Fibroblast of skin of right biceps (primary cell): ENCODE results near the gene FIP1L1.

Experiments used
- DNase-seq: peaks from one replicate; pipeline ENCODE4 v3.0.0-alpha.2; 2013

FIP1L1 gene

DNA sequence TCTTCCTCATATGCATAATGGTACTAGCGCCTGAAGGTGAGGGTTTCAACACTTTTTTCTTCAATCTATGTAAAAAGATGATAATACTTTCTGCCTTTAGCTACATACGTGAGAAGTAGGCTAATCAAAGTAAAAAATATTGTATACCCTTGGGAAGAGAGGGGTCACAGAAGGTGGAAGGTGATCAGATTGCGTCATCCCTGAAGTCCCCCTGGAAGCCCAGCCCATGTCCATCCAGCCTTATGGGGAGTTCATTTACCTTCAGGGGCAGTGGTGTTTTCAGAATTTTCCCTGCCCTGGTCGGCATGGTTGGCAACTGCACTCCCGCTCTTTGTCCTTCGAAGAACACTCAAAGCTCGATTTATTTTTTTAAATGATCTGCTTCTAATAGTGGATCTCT, 129.6 kb downstream of the FIP1L1 start:
- DNase-seq, result no peak

DNA sequence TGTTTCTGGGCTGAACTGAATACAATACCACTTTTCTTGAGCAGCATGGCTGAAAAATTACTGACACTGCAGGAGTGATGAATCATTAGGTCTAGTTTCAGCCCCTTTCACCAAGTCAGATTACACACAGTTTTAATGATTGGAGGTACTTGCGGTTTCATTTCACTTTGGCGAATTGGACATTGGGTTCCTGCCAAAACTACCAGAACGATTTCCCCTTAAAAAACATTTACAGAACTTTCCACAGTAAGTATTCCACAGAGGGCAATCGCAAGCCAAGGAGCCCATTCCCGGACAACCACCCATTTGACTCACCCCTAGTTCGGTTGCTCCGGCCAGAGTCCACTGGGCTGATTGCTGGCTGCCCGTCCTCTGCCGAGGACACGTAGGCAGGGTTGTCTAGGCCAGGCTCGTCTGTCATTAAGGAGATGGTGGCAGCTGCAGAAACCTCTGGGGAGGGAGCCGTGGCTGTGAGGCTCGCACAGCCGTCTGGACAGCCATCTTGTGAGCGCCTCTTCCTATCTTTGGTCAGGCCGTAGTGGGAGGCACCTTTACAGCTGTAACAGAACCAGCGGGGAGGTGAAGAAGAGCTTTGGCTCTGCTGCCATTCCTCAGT, 130.3 kb downstream of the FIP1L1 start:
- peak; percentile 88 for DNase-seq

DNA sequence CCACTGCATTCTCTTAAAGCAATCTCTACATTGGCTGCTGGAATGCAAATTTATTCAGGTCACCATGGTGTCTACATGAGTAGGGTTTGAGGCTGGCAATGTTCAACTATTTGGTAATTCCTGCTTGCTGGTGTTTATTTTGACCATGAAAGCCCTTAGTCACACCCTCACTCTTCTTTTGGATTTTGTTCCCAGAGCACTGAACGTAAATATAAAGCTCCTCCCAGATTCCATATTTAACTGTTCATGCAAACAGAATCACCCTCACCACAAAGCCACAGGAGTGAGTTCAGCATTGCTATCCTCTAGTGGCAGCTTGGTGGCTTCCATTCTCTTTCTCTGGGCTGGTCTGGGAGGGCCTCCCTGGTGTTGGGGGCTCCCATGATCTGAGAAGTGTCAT, 131.0 kb downstream of the FIP1L1 start:
- DNase-seq, result peak; percentile 88

DNA sequence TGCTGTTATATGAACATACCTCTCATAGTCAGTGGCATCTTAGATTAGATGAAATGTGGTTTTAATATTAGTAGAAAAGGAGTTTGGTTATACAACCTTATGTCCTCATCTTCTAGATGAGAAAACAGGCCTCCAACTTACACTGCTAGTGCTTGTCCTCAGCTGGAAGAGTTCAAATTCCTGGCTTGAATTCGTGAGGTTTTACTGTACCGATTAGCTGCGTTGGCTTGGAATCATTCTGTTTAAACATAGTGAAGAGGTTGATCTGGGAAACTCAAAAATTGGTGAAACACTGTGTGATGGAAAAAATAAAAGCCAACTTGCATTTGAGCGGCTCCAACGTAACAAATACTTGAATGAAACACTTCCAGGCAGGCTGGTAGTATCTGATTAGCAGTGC, 132.9 kb downstream of the FIP1L1 start:
- DNase-seq, result no peak
